CD4-positive, alpha-beta T cell treated with Interleukin-15 for 1 hour (primary cell): Measurements from ENCODE around the gene AP1S3.
"Not testable (repeated sequence)": the region's sequence is repeated elsewhere in the genome, so short reads cannot be mapped to it uniquely, and the experiment has no call there.

Experiments used
- DNase-seq: peaks from one replicate; pipeline ENCODE4 v3.0.0-alpha.2; 2020

The AP1S3 gene

GRCh38 chr2:223852281-223852795, 15.0 kb upstream of the AP1S3 start:
- DNase-seq, result no peak

GRCh38 chr2:223847410-223847809, 10.0 kb upstream of the AP1S3 start:
- DNase-seq, result no peak

GRCh38 chr2:223846515-223846914, 9.1 kb upstream of the AP1S3 start:
- DNase-seq, result no peak

GRCh38 chr2:223841436-223842190, 4.2 kb upstream of the AP1S3 start:
- no peak for DNase-seq

- DNase-seq, result peak; percentile 78
These were observed 1.5 kb downstream of the AP1S3 start for GRCh38 chr2:223835701-223836532.

- no peak for DNase-seq
These were observed 3.0 kb downstream of the AP1S3 start for GRCh38 chr2:223834431-223834830.

GRCh38 chr2:223832241-223832903, 5.0 kb downstream of the AP1S3 start:
- DNase-seq, result no peak

GRCh38 chr2:223829128-223829527, 8.3 kb downstream of the AP1S3 start:
- no peak for DNase-seq

GRCh38 chr2:223828314-223828713, 9.1 kb downstream of the AP1S3 start:
- no peak for DNase-seq

GRCh38 chr2:223826995-223827394, 10.4 kb downstream of the AP1S3 start:
- DNase-seq, result no peak

GRCh38 chr2:223824301-223824700, 13.1 kb downstream of the AP1S3 start:
- DNase-seq, result no peak

- DNase-seq, result no peak
These were observed 14.6 kb downstream of the AP1S3 start for GRCh38 chr2:223822818-223823217.

- DNase-seq, result no peak
These were observed 16.8 kb downstream of the AP1S3 start for GRCh38 chr2:223820549-223820948.

- no peak for DNase-seq
These were observed 17.5 kb downstream of the AP1S3 start for GRCh38 chr2:223819891-223820290.

- DNase-seq, result no peak
These were observed 21.4 kb downstream of the AP1S3 start for GRCh38 chr2:223815884-223816570.

- DNase-seq, result no peak
These were observed 22.0 kb downstream of the AP1S3 start for GRCh38 chr2:223815186-223815883.

GRCh38 chr2:223814764-223815163, 22.6 kb downstream of the AP1S3 start:
- not testable (repeated sequence) for DNase-seq

GRCh38 chr2:223813329-223813728, 24.1 kb downstream of the AP1S3 start:
- DNase-seq, result no peak

GRCh38 chr2:223811757-223812156, 25.6 kb downstream of the AP1S3 start:
- no peak for DNase-seq

- no peak for DNase-seq
These were observed 32.4 kb downstream of the AP1S3 start for GRCh38 chr2:223805008-223805407.

- no peak for DNase-seq
These were observed 35.6 kb downstream of the AP1S3 start for GRCh38 chr2:223801736-223802135.

- DNase-seq, result no peak
These were observed 36.5 kb downstream of the AP1S3 start for GRCh38 chr2:223800908-223801307.
